Medulla oblongata (tissue), 1 donor: ENCODE results near the gene PLAGL1.
A peak's percentile ranks its signal among the peaks of the same experiment; 100 is the strongest.

Experiments
- DNase-seq: peaks from one replicate; pipeline ENCODE4 v3.0.0-alpha.2; 2015; ENCODE audit errors: extremely low spot score

The PLAGL1 gene

DNA sequence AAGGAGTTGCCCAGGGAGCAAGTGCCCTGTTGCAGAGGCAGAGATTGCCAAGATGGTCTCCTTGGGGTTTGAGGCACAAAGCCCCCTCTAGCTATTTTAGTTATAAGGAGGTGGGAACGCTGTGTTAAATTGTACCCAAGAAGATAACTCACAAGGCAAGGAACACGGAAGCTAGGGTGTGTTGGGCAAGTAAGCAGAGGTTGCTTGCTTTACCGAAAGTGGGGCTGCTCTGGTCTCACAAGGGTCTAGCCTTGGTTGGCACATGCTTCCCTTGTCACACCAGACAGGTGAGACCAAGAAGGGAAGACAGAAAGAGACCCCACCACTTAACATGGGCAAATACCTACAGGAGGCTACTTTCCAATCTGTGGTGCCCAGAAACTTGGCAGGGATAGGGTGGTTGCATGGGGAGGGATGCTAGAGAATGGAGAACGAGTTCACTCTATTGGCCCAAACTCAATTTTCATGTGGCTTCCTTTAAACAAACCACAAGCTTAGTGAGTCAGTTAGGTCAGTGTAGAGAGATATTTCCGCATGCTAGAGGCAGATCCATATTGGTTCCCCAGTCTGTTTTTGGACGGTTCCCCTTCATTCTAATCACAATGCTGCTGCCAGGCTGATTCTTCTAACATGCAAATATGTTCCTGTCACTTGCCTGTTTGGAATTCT, 42.4 kb downstream of the PLAGL1 start:
- no peak for DNase-seq

DNA sequence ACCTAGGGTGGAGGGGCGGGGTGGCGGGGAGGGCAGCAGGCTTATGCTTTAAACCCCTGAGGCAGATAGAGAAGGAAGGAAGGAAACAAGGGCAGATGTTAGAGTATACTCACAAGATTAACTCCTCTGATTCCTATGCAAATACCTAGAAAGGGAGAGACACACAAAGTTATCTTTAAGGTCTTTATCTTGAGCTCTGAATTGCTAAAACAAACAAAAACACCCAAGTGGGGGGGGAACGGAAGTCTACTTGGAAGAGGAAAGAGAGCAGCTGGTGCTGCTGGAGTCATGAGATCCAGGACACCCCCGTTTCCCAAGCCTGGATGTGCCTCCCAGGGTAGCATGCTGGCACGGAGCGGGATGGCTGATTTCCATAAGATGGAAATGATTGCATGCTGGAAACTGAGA, 43.4 kb downstream of the PLAGL1 start:
- DNase-seq: no peak

DNA sequence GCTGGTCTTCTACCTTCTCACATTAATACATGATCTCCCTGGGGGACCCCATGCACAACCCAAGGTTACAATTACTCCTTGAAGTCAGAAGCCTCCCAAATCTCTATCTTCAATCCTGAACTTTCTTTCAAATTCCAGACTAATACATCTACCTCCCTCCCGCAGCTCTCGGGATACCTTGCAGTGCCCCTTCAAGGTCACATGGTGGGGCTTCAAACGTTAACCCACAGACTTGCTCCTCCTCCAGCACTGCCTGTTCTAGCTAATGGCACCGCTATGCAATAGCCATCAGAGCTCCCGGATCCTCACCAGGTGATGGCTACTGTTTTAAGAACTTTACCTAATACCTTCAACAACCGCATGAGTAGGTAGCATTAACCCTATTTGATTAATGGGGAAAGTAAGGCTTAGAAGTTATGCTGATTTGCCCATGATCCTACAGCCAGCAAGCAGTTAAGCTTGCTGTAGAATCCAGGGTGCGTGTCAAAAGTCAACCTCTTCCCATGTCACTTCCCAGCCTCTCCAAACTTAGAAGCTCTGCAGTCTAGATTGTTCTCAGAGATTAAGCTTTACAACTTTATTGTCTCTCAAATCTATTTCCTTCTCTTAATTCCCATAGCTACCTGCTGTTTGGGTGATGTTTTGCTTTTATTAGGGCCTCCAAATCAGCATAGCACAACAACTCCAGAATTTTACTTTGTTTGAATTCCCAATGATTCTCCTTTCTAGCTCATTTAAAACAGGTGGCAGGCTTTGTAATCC, 44.7 kb downstream of the PLAGL1 start:
- DNase-seq: no peak

DNA sequence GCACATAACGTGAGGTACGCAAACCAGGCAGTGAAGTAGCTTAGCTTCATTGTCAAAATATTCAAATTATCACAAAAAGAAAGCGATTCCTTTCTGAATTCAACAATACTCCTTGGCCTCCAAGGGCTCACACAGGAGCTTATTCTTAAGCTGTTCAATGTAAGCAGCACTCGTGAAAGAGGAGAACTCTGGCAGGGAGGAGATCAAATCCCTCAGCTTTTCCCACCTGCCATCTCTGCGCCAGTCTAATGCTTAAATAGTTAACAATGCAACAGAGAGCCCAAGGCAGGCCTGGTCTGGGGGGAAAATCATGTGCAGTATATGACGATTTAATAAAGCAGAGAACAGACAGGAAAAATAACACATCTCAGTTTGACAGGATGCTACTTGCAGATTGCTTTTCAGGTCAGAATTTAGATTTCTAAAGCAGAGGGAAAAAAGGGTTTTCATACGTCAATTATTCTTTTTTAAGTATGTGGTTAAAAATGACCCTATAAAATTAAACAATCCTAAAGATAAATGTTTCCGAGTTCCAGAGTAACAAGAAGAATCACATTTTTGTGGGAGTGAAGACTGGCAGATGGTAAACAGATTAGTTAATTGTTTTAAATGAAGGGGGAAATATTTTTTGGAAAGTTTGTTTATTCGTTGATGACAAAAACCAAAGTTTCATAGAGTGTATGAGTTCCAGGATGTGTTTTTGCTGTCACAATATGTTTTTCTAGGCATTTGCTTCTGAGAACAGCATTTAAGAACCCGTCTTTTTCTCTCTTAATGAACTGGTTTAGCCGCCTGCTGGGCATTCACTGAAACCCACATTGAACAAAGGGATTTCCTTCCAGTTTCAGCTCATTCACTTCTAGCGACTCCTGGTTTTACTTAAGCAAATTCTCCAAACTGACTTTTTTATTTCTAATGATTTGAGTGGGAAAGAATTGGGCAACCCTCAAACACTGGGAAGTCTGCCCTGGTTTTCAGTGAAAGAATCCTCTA, 45.9 kb downstream of the PLAGL1 start:
- peak; percentile 55 for DNase-seq

DNA sequence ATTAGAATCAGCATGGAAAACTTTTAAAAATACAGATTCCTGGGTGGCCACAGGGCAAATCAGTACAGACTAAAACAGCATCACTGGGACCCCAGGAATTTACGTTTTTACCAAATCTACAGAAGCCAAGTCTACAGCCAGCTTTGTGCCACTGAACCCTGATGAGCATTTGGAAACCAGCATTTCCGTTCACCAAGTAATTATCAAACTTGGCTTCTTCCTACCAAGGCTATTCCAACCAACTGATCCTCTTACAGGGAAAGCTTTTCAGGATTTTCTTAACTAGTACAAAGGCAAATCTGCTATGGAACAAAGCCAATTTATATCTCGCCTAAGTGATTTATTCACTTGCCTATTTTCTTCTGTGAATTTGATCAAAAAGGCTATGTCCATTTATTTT, 47.0 kb downstream of the PLAGL1 start:
- no peak for DNase-seq

DNA sequence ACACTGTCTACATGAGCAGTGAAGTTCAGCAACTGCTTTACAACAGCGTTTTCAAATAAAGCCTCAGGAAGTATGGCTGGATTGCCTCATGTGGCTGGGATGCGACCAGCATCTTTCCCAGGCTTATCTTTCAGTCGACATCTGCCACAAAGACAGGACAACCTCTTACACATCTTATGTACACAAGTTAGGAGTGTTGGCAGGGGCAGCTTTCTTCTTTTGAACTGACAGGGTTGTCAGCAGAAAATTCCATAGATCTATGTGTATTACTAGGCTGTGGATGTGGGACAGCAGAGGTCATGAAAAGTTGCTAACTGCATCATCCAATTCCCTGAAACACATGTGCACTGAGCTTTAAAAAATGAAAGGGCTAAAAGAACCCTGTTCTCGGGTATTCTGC, 48.1 kb downstream of the PLAGL1 start:
- no peak for DNase-seq

DNA sequence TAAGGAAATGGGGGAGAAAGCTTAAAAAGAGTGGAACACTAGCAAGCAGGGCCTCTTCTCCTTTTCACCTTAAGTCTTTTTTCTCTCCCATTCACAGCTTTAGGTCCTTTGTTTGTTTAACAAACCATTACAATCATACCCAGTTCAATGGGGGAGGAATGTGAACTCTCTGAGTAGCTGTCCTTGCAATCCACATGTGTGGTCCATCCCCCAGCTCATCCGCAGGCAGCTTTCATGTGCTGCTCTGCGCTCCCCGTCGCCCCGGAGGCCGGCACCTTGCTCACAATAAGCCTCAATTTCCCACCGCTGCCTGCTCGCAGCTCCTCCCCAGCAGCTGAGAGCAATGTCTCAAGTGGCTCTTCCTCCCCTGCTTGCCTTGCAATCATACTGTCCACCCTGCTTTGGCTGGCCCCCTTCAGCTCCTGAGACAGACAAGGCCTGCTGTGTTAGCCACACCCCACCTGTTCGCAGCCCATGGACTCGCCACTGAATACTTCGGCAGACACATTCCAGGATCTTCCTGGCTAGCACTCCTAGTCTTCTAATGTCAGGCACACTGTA, 49.1 kb downstream of the PLAGL1 start:
- no peak for DNase-seq

DNA sequence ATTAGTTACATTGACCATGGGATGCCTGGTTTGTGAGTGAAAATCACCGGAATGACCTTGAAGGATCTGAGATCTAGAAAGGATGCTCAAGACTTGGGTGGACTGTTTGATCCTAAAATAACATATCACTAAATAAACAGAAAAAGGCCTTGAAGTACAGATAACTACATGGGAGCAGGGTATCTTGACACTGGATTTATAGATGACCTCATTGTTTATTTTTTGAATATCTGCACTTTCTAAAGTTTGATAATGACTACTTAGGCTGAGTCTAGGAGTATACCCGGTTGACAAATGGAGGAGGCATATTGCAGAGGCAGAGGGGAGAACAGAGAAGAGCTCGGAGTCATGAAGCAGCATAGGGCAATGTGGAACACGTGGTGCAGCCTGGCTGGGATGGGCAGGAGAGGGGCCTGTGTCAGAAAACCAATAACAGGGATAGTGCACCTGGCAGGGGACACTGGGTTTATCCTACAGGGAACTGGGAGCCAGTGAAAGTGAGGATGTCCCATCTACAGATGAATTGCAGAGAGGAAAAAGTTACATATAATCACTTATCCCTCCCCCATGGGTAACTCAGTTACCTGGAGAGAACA, 50.3 kb downstream of the PLAGL1 start:
- DNase-seq: no peak

DNA sequence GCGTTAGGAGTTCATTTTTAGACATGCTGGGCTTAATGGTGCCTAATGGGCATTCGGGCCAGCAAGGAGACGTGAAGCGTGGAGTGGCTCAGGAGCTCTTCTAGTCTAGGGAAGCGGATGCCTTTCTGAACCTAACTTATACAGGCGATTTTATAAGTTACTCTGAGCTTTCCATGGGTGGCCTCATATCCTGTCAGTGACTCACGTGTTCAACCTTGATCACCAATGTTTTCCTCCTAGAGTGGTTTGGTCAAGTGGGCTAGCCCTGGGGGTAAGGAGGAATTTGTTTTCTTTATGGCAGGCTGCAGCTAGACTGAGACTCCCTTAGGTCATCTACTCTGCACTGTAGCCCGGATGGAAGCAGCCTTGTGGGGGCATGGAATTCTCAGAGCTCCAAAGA, 52.1 kb downstream of the PLAGL1 start:
- no peak for DNase-seq

DNA sequence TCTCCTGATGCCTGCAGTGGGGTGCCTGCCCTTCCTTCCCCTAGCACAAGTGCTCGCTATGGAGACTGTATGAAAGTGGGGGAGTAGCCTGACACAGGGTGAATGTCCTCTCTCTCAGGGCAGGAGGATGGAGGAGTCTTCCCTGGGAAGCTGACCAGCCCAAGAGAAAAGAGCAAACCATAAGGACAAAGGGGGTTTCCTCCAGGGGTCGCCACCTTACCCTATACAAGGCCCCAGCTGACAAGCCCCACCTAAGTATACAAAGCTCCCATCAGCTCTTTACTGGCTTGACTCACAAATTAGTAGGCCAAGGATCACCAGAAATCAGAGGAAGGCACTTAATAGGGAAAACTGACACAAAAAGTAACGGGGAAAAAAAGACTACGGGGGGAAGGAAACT, 54.1 kb downstream of the PLAGL1 start:
- no peak for DNase-seq

DNA sequence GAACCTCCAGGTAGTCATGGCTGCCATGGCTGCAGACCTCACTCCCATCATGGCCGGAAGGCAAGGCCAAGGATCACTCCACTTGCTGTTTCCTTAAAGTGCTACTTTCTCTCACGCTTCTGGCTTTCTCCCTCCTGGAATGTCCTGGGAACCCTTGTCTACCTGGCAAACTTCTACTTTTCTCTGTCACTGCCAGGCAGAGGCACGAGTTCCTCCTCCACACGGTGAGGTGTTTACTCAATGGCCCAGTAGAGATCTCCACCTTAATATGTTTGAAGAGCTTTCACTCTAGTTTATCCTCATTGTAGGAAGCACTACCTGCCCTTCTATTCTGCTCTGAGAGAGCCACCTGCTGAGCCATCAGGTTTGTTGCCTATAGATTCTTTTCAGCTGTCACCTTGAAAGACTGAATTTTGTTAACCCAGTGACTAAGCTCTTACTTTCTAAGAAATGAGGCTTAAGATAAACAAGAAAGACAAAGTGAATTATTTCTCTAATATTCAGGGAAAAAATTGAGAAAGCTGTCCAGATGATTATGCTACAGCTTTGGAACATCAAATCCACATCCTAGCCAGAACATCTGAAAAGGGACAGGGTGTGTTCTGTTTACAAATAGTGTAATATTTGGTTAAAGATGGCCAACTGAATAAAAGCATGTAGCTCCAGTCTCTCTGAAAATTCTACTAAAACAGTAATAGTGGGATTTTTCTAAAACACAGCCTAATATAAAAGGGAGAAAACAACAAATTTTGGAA, 54.9 kb downstream of the PLAGL1 start:
- no peak for DNase-seq

DNA sequence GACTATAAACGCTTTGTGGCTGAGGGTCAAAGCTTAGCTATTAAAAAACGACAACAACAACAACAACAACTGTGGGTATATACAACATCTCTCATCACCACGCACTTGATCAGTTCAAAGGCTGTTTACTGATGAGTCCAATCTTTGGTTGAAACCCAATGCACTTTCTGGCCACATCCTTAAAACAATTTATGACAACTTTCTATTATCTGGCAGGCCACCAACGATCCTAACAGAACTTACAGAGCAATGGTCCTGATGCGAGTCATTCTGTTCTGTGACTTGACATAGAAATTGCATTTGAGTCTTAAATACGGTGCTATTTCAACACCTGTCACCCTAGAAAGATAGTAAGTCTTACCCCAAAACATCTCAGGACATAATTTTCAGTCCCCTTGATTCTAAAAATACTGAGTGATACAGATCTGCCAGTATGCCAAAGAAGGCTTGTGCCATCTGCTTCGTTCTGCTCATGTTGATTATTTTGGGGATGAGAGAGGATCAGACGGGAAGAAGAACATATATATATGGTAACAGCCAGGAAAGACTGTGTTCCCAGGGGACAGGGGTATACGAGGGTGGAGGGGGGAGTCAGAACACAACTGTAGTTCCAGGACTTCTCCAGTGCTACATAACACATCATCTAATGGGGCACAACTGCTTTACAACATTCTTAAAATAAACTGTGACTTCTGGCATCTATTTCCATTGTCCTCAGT, 55.8 kb downstream of the PLAGL1 start:
- DNase-seq: no peak

DNA sequence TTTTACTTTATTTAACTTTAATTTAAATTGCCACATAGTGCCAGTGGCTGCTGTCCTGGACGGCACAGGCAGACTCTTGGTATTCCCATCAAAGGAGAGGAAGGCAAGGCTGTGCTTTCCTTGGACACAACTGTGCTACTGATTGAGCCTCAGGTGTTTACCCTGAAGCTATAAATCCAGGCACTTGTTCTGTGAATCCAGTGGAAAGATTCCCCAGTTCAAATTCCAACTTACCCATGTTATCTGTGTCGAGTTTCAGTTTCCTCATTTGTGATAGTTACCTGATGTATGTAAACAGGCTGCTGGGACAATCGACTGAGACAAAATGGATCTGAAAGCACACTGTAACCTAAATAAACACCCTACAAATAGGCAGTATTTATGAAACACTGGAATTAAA, 57.2 kb downstream of the PLAGL1 start:
- DNase-seq: no peak

DNA sequence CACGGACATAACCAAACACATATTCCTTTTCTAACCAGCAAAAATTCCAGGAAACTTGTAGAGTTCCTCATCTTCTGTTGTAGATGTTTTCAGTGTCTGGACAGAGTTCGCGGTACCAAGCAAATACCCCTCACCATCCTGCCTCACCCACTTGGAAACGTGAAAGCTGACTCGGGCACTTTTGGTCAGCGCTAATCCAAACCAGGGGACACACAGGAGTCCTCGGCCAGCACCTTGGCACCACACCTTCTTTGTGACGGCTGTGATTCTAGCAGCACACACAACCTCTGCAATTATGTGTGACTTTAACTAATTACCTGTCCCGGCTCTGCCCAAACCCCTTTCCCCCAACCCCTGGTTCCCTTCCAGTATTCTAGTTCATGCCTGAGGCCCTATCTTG, 58.1 kb downstream of the PLAGL1 start:
- DNase-seq: no peak

DNA sequence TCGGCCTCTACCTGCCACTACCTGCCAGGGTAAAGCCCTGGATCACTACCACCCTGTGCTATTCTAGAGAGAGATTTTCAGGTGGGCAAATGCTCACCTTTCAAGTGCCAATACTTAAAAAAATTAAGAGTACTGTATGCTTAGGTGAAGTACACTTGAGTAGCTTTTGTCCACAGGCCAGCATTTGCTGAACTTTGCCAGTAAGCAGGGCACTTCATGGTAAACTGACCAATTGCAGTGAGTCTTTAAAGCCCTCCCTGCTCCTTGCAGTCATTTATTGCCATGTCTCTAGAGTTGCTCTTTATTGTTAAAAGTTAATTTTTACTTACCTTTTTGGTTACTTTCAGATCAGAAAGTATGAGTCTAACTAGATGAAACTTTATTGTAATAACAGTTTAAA, 58.5 kb downstream of the PLAGL1 start:
- no peak for DNase-seq

DNA sequence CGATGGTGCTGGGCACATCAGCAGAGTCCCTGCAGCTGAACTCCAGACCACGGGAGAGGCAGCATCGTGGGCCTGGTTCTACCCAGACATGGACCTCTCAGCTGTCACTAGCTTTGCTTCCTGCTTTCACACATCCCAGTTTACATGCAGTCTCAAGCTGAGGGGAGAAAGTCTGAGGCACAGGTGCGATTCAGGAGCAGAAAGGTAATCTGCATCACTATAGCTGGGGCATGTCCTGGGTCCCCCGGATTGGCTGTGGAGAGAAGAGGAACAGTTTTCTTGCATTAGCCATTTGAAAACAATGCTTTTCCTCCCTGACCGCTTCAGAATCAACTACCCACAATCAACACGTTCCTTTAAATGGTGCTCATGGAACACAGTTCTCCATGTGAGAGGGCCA, 59.9 kb downstream of the PLAGL1 start:
- no peak for DNase-seq

DNA sequence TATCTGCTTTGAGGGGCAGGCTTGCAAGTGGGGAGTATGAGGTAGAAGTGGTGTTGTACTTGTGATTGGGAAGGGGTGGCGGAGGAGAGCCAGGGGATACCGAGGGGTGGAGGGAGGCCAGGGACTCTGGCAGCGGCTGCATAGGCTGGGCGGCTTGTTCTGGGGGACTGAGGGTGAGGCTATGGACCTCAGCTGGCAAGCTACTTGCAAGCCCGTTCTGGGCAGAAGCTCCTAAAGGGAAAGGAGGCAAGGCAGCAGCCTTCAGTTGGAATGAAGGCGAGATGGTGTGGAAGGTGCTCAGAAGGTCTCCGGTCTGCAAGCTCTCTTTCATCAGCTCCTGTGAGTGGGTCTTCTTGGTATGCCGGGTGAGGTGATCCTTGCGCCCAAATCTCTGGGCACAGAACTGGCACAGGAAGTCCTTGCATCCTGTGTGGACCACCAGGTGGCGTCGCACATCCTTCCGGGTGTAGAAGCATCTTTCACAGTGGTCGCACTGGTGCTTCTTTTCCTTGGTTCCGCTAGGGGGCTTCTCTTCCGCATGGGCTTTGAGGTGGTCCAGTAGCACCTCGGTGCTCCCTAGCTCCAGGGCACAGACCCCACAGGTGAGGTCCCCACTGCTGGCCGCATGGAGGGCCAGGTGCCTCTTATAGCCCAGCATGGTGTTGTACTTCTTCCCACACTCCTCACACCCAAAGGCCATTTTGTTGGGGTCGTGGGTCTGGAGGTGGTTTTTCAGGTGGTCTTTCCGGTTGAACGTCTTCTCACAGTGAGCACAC, 66.0 kb downstream of the PLAGL1 start:
- DNase-seq: peak; percentile 14

DNA sequence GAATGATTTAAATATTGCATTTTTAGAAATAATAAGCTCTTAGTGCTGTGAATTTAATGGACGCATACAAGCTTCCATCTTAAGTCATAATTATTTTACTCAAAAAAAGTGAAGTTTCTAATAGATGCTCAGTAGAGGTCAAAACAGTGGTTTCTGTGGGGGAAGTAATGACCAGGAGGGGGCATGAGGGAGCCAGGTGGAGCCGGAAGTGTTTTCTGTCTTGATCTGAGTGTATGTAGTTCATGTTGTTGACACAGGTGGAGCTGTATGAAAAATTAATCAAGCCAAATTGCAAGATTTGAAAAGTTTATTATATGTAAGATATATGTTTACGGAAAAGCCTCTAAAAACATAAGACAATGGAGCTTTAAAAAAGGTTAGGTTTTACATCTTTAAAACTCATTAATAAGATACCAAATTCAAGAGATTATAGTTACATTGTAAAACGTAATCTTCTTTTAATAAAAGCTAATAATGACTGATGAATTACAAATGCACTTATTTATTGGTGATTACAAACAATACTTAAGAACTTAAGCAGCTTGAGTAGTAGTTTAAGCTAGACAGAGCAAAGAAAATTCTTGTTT, 68.0 kb downstream of the PLAGL1 start:
- peak; percentile 11 for DNase-seq

DNA sequence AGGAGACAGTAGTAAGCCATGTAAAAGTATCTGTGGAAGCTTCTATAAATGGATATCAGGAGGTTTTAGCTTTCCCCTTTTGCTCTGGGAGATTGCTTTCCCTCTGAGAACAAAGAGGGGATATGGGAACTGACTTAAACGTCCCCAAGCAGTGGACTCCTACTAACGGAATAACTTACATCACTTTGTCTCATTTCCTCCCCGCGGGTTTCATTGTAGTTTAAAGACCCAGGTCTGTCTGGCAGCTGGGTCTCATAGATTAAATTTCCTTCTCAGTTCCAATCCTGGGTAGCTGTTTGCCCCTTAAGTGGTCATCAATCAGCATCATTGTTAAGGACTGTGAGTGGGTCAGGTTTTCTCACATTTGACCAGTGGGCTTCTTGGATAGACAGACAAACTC, 68.7 kb downstream of the PLAGL1 start:
- no peak for DNase-seq
